BE2C (cell line): ENCODE data around the gene PUS1.

Experiments used
- DNase-seq: peaks from one replicate; pipeline ENCODE4 v3.0.0-alpha.2; 2020
- H3K27me3 ChIP-seq: fragments of 250-450 bp; sonication (Bioruptor Pico); 2 replicates; pipeline ENCODE4 v1.5.1; 2020; ENCODE audit warnings: mild to moderate bottlenecking
- H3K36me3 ChIP-seq: fragments of 250-450 bp; sonication (Bioruptor Pico); 2 replicates; pipeline ENCODE4 v1.5.1; 2020; ENCODE audit warnings: mild to moderate bottlenecking
- H3K4me1 ChIP-seq: fragments of 250-450 bp; sonication (Bioruptor Pico); 2 replicates; pipeline ENCODE4 v1.5.1; 2020
- H3K4me3 ChIP-seq: 2 replicates; pipeline ENCODE4 v1.5.1; 2011; ENCODE audit warnings: low read depth, low read length
- H3K9me3 ChIP-seq: fragments of 250-450 bp; sonication (Bioruptor Pico); 2 replicates; pipeline ENCODE4 v1.5.1; 2020
- CTCF ChIP-seq: IDR thresholded peaks from 2 replicates; pipeline ENCODE4 v1.5.1; 2012; ENCODE audit warnings: mild to moderate bottlenecking, low read depth, low read length

Gene PUS1

GRCh38 chr12:131920902-131921840 lies 7.9 kb upstream of the PUS1 start:
- Histone ChIP-seq H3K9me3 (no peaks in the 10 kb centered on the region), H3K4me1 (no peaks in the 10 kb centered on the region), H3K27me3 (no peaks in the 10 kb centered on the region), H3K4me3 (no peak overlapping the region), H3K36me3 (peaks cover 11% of the 10 kb centered on the region)
- no peak for DNase-seq
- no peak for TF ChIP-seq CTCF

- Histone ChIP-seq H3K27me3 (no peaks in the 10 kb centered on the region), H3K9me3 (no peaks in the 10 kb centered on the region), H3K36me3 (peaks cover 11% of the 10 kb centered on the region), H3K4me3 (no peak overlapping the region), H3K4me1 (no peaks in the 10 kb centered on the region)
- no peak for TF ChIP-seq CTCF
- no peak for DNase-seq
Observed at GRCh38 chr12:131921866-131922769, 7.0 kb upstream of the PUS1 start.

- DNase-seq, result no peak
- H3K27me3 ChIP-seq, result no peaks in the 10 kb centered on the region
- H3K36me3 ChIP-seq, result peaks cover 11% of the 10 kb centered on the region
- H3K4me3 ChIP-seq, result no peak overlapping the region
- H3K4me1 ChIP-seq, result no peaks in the 10 kb centered on the region
- no peaks in the 10 kb centered on the region for H3K9me3 ChIP-seq
- no peak for TF ChIP-seq CTCF
Observed at GRCh38 chr12:131922772-131923171, 6.3 kb upstream of the PUS1 start.

GRCh38 chr12:131923260-131923659 lies 5.8 kb upstream of the PUS1 start:
- no peaks in the 10 kb centered on the region for H3K4me1 ChIP-seq
- no peak overlapping the region for H3K4me3 ChIP-seq
- peak; percentile 8 for DNase-seq
- TF ChIP-seq CTCF, result no peak
- H3K27me3 ChIP-seq, result no peaks in the 10 kb centered on the region
- H3K9me3 ChIP-seq, result no peaks in the 10 kb centered on the region
- H3K36me3 ChIP-seq, result peaks cover 11% of the 10 kb centered on the region

- Histone ChIP-seq H3K4me1 (no peaks in the 10 kb centered on the region), H3K4me3 (no peak overlapping the region), H3K36me3 (peaks cover 18% of the 10 kb centered on the region), H3K27me3 (no peaks in the 10 kb centered on the region), H3K9me3 (no peaks in the 10 kb centered on the region)
- no peak for DNase-seq
- TF ChIP-seq CTCF, result no peak
Observed at GRCh38 chr12:131927110-131928079, 1.7 kb upstream of the PUS1 start.
